Left lobe of liver (tissue), 2 donors: ENCODE results near the gene METTL15. TPM values are rescaled to one million over a fixed set of nuclear protein-coding genes. Genes with fewer than 3 reads are reported as not detected.
"Not testable (repeated sequence)": the region's sequence is repeated elsewhere in the genome, so short reads cannot be mapped to it uniquely, and the experiment has no call there.

Experiments used
- ATAC-seq: fragments of 200-7000 bp; cut with Tn5 transposase; one replicate; pipeline ENCODE4 v1.9.1; 2020; ENCODE audit warnings: mild to moderate bottlenecking, moderate library complexity
- DNase-seq: peaks from one replicate; pipeline ENCODE4 v3.0.0-alpha.2; 2020; ENCODE audit warnings: low spot score
- total RNA-seq: library from RNA; stranded (reverse); gene quantifications from one replicate; pipeline ENCODE4 v1.2.1, GENCODE V29; 2021
- donor health status: DM: no; HTN: no; CAD: no; lungs with moderate emphysema.
- donor health status: DM: no; HTN: yes; CAD: no.

Gene METTL15
- total RNA-seq, 1 donor from 2014 or later, result 6.8 TPM

DNA sequence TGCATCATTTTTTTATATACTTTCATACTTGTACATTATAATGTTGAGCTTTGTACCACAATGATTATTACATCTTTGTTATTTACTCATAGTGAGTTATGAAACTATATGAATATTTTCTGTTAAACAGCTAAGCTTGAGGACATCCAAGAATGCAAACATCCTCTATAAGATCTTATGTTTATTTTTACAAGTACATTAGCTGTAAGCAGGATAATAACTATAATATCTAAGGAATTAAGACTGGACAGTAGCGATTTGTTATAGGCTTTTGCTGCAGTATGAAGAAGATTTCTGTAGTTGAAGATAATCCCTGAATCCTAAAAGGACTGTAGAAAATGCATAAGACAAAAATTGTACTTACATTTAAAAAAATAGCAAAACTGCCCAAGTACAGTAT is 176.0 kb downstream of the METTL15 start:
- DNase-seq (no peak), ATAC-seq (no peak)

DNA sequence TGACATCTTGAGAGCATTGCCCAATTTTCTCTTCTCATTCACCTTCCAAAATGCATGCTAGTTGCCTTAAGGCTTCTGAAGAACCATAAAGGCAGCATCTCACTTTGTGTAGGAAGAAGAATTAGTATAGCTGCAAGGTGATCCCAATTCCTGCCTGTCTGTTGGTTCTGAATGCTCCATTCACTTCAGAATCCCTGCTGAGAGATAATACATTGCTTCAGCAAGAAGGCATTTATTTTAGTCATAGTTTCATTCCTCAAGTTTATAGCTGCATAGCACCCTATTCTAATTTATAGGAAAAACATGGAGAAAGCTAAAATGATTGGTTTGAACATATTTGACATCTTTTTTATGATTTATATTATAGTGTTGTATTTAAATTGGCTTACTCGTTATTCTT is 181.3 kb downstream of the METTL15 start:
- DNase-seq (no peak), ATAC-seq (no peak)

DNA sequence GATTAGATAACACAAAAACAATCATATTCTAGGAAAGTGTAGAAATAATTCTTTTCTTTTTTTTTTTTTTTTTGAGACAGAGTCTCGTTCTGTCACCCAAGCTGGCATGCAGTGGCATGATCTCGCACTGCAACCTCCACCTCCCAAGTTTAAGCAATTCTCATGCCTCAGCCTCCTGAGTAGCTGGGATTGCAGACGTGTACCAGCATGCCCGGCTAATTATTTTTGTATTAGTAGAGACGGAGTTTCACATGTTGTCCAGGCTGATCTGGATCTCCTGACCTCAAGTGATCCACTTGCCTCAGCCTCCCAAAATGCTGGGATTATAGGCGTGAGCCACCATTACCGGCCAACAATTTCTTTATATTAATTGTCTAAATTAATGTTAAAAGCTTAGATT is 182.8 kb downstream of the METTL15 start:
- not testable (repeated sequence) for ATAC-seq, DNase-seq

DNA sequence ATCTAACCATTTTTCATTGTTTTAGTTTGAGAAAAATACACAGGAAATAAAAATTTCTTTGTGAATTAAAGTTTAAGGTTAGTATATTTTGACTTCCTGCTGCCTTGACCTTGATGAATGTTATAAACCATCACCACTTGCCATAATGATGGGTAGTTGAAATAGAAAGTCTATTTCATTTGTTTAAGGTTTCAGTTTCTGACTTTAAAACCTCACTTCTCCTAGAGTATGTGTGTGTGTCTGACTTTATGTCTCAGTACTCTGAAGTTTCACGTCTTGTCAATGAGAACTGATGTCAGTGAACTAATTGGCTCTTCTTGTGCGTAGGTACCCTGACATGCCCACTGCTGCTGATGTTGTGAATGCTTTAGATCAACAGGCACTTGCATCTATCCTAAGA is 188.2 kb downstream of the METTL15 start:
- DNase-seq (no peak), ATAC-seq (no peak)

DNA sequence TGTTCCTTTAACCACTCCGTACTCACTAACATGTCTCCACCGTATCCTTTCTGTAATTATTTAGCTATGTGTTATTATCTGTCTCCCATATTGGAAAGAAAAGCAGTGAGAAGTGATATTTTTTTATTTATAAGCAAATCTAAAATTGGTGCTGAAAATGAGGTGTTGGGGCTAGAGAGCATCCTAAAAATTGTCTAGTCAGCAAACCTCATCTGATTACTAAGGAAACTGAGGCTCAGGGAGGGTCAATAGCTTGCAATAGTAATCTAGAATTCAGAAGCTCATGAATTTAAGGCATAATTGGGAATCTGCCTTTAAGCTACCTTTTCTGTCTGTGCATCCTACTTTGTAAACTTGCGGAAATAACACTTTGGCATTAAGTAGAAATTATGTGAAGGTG is 190.0 kb downstream of the METTL15 start:
- ATAC-seq (no peak), DNase-seq (no peak)

DNA sequence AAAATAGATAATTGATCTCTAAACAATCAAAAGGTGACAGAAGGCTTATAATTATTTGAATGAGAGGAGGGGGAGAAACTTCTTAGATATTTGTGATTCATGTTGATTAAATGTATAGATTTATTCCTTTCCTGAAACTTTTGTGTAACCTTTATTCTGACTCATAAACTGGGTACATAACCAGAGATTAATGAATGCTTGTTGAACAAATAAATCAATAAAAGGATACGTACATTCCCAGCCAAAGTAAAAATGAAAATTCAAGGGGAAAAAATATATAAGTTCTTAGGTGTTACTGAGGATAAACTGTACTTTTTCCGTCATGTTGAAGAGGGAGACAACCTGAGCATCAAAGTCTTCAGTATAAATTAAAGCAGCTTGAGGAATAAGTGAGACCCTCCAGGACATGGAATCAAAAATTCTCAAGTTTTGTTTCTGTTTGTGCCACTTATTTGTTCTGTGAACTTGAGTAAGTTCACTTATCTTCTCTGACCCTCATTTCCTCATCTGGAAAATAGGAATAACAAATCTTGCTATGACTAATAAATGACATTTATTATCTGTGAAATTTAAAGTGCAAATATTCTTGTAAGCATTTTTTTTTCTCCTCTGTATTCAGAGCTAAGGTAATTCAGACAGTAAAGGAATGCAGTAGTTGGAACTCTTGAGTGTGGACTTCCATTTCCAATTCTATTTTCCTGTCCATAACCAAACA is 195.4 kb downstream of the METTL15 start:
- DNase-seq, result no peak
- no peak for ATAC-seq

DNA sequence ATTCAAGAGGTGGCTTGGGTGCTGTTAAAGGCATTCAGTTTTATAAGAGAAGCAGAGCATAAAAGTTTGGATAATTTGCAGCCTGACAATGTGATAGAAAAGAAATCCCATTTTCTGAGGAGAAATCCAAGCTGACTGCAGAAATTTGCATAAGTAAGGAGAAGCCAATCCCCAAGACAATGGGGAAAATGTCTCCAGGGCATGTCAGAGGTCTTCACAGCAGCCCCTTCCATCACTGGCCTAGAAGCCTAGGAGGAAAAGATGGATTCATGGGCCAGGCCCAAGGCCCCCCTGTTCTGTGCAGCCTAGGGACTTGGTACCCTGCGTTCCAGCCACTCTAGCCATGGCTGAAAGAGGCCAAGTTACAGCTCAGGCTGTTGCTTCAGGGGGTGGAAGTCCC is 207.3 kb downstream of the METTL15 start:
- DNase-seq (no peak), ATAC-seq (no peak)

DNA sequence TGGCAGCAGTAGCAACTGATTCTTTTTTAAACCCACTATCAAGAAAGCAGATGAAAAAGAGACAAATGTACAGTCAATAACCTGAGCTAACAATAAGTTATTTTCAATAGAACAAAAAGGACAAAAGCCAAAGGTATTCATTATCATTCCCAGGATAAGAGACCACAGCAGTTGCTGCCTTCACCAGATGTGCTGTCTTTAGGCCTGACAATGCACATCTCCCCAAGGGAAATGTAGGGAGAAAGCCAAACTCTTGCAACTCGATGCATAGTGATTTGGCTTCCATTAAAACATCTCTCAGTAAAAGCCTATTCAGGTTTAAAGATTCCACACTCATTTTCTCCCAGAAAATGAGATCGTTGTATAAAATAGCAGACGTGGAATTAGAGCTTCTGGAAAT is 210.7 kb downstream of the METTL15 start:
- ATAC-seq (no peak), DNase-seq (no peak)

DNA sequence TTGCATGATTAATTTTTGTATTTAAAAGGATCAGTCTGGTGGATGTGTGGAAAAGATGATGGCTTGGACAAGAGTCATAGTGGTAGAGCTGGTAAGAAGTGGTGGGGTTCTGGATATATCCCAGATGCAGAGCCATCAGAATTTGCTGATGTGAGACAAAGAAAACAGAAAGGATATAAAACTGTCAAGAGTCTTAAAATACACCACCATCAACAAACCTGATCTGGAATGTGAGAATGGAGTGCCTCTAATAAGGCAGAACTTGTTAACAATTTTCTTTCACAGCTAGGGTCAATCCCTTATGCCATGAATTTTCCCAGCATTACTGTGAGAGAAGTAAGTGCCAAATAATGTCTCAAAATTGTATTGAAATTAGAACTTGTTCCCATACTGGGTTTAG is 215.4 kb downstream of the METTL15 start:
- ATAC-seq (no peak), DNase-seq (no peak)

DNA sequence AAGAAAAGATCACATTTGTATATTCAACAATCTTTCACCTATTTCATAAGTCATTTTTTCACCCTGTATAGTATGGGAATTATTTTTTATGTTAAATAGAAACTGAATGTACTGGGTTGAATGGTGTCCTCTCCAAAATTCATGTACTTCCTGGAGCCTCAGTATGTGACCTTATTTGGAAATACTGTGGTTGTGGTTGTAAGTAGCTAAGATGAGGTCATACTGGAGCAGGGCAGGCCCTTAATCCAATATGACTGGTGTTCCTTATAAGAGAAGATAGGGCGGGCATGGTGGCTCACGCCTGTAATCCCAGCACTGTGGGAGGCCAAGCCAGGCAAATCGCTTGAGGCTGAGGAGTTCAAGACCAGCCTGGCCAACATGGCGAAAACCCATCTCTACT is 224.2 kb downstream of the METTL15 start:
- ATAC-seq, DNase-seq: not testable (repeated sequence)

DNA sequence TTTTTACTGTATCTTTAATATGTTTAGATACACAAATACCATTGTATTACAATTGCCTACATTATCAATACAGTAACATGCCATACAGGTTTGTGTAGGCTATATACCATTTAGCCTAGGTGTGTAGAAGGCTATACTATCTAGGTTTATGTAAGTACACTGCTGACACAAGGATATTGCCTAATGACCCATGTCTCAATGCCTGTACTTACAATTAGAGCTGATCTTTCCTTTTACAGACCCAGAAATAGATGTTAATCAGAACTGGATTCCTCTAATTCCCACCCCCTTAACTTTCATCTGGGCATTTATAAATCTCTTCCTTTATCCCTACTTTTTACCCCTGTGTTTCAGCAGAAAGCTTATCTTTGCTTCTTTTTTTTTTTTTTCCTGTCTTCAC is 229.5 kb downstream of the METTL15 start:
- DNase-seq (no peak), ATAC-seq (no peak)

DNA sequence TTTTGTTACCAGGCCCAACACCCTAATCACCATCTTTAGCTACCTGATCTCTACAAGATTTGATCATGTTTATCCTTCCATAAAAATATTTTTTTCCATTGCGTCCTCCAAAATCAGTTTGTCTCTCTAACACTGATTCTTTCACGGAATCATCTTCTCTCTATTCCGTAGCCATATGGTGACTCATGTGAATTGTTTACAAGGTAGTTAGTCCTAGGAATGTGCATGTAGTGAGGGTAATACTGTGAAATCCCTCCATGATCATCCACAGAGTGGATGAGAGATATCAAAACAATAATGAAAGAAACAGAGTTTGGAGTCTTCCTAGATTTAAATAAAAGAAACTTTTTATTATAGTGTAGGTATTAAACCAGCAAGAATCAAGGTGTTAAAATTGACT is 230.2 kb downstream of the METTL15 start:
- ATAC-seq (no peak), DNase-seq (no peak)

DNA sequence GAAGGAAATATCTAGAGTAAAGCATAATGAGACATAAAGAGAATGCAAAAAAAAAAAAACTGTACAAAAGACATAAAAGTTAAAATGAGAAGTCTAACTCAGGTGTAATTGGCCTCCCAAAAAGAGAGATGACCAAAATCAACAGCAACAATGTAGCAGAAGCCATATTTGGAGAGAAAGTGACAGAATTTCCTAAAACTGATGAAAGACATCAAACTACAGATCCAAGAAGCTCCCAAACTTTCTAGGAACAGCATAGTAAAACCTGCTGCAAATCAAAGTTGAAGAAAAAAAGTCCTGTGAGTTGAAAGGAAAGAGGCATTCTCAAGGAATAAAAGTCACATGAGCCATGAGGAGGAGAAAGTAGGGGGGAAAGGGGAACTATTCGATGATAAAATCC is 231.3 kb downstream of the METTL15 start:
- ATAC-seq, result no peak
- DNase-seq, result no peak

DNA sequence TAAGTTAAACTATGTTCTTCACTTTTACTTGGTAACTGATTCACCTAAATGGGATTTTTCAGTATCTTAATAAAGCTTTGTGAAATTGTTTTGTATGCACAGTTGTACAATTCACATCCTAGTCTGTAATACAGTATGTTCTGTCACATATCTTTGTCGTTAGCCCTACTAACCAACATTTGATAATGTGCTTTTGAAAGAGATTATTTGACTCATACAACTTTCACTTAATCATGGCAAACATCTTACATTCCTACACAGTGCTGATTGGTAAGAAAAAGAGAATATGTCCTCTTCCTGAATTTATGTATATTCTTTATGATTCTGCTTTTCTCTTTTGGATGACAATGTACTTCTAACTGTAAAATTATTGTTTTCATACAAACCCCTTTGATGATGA is 234.5 kb downstream of the METTL15 start:
- ATAC-seq (no peak), DNase-seq (no peak)

DNA sequence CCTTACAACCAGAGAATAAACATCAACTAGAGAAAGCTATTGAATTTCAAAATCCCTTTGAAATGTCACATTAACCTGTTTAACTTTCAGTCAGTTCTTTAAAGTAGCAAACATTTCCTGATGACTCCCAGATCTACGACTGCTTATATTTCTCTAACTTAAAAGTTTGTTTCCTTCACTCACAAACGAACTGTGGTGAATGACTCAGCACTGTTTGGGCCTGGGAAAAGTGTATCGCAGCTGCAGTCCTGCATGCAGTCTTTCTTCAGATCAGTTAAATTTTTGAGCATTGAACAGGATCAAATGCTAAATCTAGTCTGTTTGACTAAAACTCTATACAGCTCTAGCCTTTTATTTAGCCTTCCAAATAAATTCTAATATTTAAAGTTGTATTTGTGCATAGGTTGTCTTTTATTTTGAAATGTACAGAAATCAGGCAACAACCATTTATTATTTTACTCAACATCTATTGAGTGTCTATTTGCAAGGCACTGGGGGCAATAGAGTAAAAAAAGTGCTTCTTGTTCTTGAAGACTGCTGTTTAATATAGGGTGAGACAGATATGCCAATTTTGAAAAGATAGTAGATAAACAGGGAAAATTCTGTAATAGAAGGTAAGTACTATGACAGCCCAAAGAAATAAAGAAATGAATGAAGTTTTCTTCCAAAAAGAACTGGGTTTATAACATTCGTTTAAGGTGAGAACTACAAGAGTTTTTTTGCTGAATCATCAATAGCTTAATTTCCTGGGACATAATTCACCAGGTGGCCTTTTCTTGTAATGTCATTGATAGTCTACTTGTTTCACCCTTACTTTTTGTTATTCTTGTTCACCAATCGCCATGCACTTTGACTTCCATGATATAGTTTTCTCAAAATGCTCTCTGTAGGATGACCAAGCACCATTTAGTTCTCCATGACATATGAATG is 235.4 kb downstream of the METTL15 start:
- ATAC-seq, result no peak
- no peak for DNase-seq

DNA sequence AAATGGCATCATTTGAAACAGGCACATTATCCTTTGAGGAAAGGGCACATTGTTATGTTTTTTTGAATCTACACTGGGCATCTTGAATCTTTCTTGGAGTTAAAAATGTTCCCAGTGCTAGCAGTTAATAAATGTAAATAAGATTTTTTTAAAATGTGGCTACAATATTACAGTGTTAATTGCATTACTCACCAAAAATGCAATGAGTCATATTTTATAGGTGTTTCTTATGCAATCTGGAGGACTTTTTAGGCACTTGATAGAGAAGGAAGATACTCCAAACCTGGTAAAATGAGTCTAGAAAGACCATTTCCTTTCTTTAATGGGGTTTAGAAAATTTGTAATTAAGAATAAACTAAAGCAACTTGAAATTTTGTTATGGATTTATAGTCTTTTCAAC is 238.0 kb downstream of the METTL15 start:
- DNase-seq, result no peak
- ATAC-seq, result no peak

DNA sequence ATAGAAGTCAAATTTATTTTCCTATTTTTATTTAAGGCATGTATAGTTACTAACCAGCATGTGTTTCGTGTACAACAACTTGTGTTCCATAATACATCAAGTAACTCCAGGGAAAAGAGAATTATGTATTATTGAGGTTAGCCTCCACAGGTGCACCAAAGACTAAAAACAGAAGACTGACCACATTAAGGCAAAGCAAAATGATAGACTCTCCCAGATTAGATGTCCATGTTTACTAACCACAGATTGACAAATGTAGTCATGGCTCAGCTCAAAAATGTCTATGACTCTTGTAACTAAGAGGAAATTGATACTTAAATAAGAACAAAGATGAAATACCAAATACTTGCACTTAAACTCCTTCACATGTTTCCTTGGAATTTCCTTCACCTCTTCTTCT is 238.5 kb downstream of the METTL15 start:
- ATAC-seq, result no peak
- no peak for DNase-seq

DNA sequence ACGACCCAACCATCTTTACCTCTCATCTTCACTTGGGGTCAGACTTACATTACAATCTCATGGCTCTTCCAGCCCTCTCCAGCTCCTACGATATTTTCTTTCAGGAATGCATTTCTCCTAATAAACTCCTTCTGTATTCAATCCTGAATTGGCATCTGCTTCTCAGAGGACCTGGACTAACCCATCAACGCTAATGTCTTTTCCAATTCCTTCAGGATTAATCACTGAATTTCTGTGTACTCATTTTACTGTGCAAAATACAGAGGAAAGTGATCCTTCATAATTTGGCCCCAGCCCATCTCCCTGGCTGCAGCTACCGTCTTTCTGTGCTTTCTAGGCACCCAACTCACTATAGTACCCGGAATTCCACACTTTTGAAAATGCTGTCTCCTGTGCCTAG is 239.2 kb downstream of the METTL15 start:
- DNase-seq (no peak), ATAC-seq (no peak)

DNA sequence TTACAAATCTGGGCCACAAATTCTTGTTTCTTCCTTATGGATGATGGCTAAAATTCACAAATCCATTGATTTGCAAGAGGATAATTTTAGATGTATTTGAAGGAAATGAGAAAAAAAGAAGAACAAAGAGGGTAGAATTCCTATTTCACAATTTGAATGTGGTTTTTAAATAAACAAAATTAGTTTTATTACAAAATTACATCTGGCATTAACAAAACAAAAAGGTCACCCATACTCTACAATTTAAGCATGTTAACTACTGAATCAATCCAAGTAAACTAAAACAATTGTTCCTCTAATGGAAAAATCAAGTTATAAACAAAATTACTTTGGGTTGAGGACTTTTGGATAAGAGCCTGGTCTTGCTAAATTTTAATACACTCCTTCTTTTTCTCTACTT is 242.0 kb downstream of the METTL15 start:
- DNase-seq (no peak), ATAC-seq (no peak)

DNA sequence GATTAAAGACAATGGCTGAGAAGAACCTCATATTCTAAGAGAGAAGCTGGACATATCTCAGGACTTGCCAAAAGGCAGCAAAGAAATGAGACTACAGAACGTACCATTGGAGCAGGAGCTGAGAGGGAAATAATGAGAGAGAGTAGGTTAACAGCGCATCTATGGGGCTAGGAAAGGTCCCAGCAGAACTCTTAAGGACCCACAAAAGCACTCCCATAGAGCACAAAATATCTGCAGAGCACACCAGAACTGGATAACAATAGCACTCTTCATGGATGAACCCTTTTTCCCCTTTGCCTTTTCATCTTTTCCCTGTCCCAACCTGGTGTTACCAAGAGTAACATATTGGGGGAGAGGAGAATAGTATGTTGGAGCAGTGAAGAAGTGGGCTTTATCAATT is 245.8 kb downstream of the METTL15 start:
- no peak for ATAC-seq
- no peak for DNase-seq

DNA sequence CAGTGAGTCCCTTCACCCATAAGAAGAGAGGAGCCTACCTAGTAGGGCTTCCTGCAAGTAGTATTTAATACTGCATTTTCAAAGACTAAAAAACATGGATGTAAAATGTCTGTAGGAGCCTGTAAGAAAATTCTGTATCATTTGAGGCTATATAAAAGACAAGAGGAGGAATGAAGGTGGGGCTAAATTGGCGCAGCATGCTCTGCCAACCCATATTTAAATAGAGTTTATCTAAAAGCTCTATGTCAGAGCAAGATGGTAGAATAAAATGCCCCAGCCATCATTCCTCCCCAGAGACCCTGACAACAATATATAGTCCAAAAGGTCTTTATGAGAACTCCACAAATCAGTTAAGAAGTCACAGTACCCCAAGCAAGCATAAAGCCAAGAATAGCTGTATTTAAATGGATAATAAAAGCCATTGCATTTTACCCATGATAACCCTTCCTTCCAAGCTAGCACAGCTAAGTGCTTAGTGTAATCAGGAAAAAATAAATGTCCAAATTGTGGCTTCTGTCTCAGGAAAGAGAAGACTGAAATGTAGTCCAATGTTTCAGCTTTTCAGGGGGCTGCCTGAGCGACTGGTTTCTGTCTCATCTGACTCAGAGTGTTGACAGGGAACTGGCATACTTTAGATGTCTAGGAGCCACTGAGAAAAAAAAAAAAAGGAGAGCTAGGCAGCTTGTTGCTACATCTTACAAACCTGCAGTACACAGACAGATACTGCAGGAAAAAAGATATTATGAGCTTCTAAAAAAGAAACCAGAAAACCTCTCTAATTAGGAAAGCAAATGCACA is 258.6 kb downstream of the METTL15 start:
- DNase-seq, result no peak
- ATAC-seq, result no peak
